Fibroblast of the aortic adventitia (primary cell): ENCODE measurements around the gene AGPAT4. TPM values are rescaled to one million over a fixed set of nuclear protein-coding genes. Genes with fewer than 3 reads are reported as not detected.

Experiments
- DNase-seq: peaks from one replicate; pipeline ENCODE4 v3.0.0-alpha.2; 2010; ENCODE audit warnings: low read depth
- H3K4me3 ChIP-seq: 2 replicates; pipeline ENCODE4 v1.5.1; 2011; ENCODE audit warnings: low read depth, mild to moderate bottlenecking, control low read depth, low read length, moderate library complexity
- total RNA-seq: library from RNA; depleted of rRNA; stranded (reverse); fragments of >200 nt; gene quantifications from 2 replicates; pipeline ENCODE4 v1.2.3, GENCODE V29; 2012; ENCODE audit warnings: low replicate concordance
- TF ChIP-seq, protein P1 (sequence below): IDR thresholded peaks from 2 replicates; pipeline ENCODE4 v1.5.1; 2011; ENCODE audit warnings: mild to moderate bottlenecking, low read length, control low read depth, inconsistent platforms; ENCODE audit not compliant: insufficient read depth

AGPAT4 gene
- total RNA-seq, 1 donor, result 11.6 TPM

DNA sequence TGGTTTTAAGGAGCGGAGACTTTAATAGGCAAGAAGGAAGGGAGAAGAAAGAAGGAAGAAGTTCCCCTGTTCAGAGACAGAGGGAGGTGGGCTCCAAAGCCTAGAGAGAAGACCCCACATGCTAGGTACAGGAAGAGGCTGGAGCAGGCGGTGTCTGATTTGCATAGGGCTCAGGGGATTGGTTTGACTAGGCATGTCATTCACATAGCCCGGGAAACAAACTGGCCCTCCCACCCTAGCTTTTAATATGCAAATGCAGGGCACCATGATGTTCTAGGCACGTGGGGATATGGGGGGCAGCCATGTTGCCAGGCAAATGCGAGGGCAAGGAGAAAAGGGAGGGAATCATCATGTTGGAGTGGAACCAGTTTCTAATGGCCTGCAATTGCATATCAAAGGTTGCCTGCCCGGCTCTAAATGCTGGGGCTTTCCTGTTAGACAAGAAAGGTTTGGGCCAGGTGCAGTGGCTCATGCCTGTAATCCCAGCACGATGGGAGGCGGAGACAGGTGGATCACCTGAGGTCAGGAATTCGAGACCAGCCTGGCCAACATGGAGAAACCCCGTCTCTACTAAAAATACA lies 34.3 kb upstream of the AGPAT4 start:
- TF ChIP-seq, protein P1, sequence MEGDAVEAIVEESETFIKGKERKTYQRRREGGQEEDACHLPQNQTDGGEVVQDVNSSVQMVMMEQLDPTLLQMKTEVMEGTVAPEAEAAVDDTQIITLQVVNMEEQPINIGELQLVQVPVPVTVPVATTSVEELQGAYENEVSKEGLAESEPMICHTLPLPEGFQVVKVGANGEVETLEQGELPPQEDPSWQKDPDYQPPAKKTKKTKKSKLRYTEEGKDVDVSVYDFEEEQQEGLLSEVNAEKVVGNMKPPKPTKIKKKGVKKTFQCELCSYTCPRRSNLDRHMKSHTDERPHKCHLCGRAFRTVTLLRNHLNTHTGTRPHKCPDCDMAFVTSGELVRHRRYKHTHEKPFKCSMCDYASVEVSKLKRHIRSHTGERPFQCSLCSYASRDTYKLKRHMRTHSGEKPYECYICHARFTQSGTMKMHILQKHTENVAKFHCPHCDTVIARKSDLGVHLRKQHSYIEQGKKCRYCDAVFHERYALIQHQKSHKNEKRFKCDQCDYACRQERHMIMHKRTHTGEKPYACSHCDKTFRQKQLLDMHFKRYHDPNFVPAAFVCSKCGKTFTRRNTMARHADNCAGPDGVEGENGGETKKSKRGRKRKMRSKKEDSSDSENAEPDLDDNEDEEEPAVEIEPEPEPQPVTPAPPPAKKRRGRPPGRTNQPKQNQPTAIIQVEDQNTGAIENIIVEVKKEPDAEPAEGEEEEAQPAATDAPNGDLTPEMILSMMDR, result no peak
- no peak overlapping the region for H3K4me3 ChIP-seq
- DNase-seq, result no peak

GRCh38 chr6:161305860-161306259 lies 32.0 kb upstream of the AGPAT4 start:
- no peak for DNase-seq
- H3K4me3 ChIP-seq, result no peak overlapping the region
- TF ChIP-seq, protein P1, result no peak

- TF ChIP-seq, protein P1, result no peak
- H3K4me3 ChIP-seq, result no peak overlapping the region
- peak; percentile 54 for DNase-seq
Observed at GRCh38 chr6:161303628-161304340, 29.9 kb upstream of the AGPAT4 start.

DNA sequence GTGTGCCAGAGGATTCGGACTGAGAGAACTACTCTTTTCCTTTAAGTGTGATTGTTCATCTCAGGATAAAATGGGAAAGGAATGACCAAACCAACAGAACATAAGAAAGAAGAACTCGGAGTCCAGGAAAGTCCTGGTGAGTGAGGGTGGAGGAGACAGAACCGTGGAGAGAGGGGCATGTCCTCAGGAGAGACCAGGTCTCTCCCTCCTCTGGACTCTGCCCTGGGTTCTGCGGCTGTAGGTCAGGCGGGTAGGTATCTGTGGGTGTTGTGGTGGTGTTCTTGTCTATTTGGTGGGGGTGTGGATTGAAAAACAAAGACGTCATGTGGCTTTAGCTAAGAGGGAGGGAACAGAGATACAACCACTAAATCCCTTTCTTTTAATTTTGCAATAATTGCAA lies 29.1 kb upstream of the AGPAT4 start:
- TF ChIP-seq, protein P1, result no peak
- no peak overlapping the region for H3K4me3 ChIP-seq
- DNase-seq, result no peak

DNA sequence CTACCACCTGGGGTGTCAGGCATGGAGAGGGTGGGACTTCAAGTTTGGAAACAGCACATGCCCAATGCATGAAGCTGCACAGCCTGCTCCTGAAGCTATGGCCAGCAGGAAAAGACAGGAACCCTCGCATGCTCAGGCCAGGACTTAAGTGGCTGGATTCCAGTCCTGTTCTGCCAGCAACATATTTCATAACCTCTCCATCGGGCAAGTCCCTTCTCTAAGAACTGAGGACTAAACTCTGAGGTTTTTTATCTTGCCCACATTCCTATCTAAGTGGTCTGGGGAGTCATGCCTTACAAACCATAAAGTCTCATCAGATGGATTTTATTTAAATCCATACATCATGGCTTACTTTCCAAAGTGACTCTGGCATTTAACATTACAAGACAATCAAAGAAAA lies 27.5 kb upstream of the AGPAT4 start:
- H3K4me3 ChIP-seq, result no peak overlapping the region
- peak; percentile 94 for DNase-seq

DNA sequence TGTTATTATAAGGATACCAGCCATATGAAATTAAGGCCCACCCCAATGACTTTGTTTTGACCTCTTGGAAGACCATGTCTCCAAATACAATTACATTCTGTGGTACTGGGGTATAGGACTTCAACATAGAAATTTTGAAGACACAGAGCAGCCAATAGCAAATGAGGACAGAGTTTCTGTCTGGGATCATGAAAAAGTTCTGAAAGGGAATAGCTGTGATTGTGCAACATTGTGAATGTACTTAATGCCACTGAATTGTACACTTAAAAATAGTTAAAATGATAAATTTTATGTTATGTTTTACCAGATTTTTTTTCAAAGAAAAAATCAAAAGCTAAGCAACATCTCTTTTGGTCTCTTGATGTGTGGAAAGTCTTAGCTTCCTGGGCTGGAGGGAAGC lies 27.0 kb upstream of the AGPAT4 start:
- TF ChIP-seq, protein P1, result no peak
- H3K4me3 ChIP-seq, result no peak overlapping the region
- DNase-seq, result peak; percentile 41

More for the DNA sequence above, 27.5 kb upstream of the AGPAT4 start:
- TF ChIP-seq, protein P1, result peak; percentile 32
